Measurements from ENCODE around the gene IDH3G.
A peak's percentile ranks its signal among the peaks of the same experiment; 100 is the strongest.
"Not testable (repeated sequence)": the region's sequence is repeated elsewhere in the genome, so short reads cannot be mapped to it uniquely, and the experiment has no call there.

Gene IDH3G

GRCh38 chrX:153794018-153794896, at the start of gene IDH3G, which contains the start of gene SSR4:
TSS of gene IDH3G (minus strand) at chrX:153794375. CDS start at chrX:153794326, 49 bp downstream.
TSS of gene SSR4 (plus strand) at chrX:153794668. CDS start at chrX:153794688, 20 bp downstream.
- DNase-seq (ENCODE audit: low read depth in 1 of 2, low spot score in 1 of 2) = peak; percentile 77 to 88

- DNase-seq (ENCODE audit: low read depth in 1 of 2, low spot score in 1 of 2) = no peak
Observed at GRCh38 chrX:153836921-153837320, 42.7 kb upstream of the IDH3G start.

- DNase-seq (ENCODE audit: low read depth in 1 of 2, low spot score in 1 of 2) = no peak
Observed at GRCh38 chrX:153832728-153833127, 38.6 kb upstream of the IDH3G start.

- no peak for DNase-seq (ENCODE audit: low read depth in 1 of 2, low spot score in 1 of 2)
Observed at GRCh38 chrX:153831429-153832150, 37.4 kb upstream of the IDH3G start.

- DNase-seq (ENCODE audit: low read depth in 1 of 2, low spot score in 1 of 2) = no peak
Observed at GRCh38 chrX:153830640-153831428, 36.7 kb upstream of the IDH3G start.

GRCh38 chrX:153829799-153830639, 35.8 kb upstream of the IDH3G start, which contains the start of gene PDZD4:
TSS of gene PDZD4 (minus strand) at chrX:153830544. CDS start at chrX:153830298, 246 bp downstream.
- DNase-seq (ENCODE audit: low read depth in 1 of 2, low spot score in 1 of 2) = no peak

GRCh38 chrX:153829549-153829798, 35.3 kb upstream of the IDH3G start:
- no peak for DNase-seq (ENCODE audit: low read depth in 1 of 2, low spot score in 1 of 2)

GRCh38 chrX:153828723-153829548, 34.8 kb upstream of the IDH3G start:
- DNase-seq (ENCODE audit: low read depth in 1 of 2, low spot score in 1 of 2) = no peak

GRCh38 chrX:153828308-153828707, 34.1 kb upstream of the IDH3G start:
- DNase-seq (ENCODE audit: low read depth in 1 of 2, low spot score in 1 of 2) = no peak

GRCh38 chrX:153827903-153828302, 33.7 kb upstream of the IDH3G start:
- DNase-seq (ENCODE audit: low read depth in 1 of 2, low spot score in 1 of 2) = no peak

- no peak for DNase-seq (ENCODE audit: low read depth in 1 of 2, low spot score in 1 of 2)
Observed at GRCh38 chrX:153827016-153827415, 32.8 kb upstream of the IDH3G start.

- no peak for DNase-seq (ENCODE audit: low read depth in 1 of 2, low spot score in 1 of 2)
Observed at GRCh38 chrX:153825042-153825441, 30.9 kb upstream of the IDH3G start.

- DNase-seq (ENCODE audit: low read depth in 1 of 2, low spot score in 1 of 2) = no peak
Observed at GRCh38 chrX:153824348-153824747, 30.2 kb upstream of the IDH3G start.

GRCh38 chrX:153821066-153821465, 26.9 kb upstream of the IDH3G start:
- no peak for DNase-seq (ENCODE audit: low read depth in 1 of 2, low spot score in 1 of 2)

GRCh38 chrX:153820601-153821000, 26.4 kb upstream of the IDH3G start:
- DNase-seq (ENCODE audit: low read depth in 1 of 2, low spot score in 1 of 2) = no peak

GRCh38 chrX:153819384-153820040, 25.3 kb upstream of the IDH3G start:
- DNase-seq (ENCODE audit: low read depth in 1 of 2, low spot score in 1 of 2) = no peak

- peak in 1 of 2 donors; percentile 22 for DNase-seq (ENCODE audit: low read depth in 1 of 2, low spot score in 1 of 2)
Observed at GRCh38 chrX:153818571-153819383, 24.6 kb upstream of the IDH3G start.

GRCh38 chrX:153818064-153818463, 23.9 kb upstream of the IDH3G start:
- DNase-seq (ENCODE audit: low read depth in 1 of 2, low spot score in 1 of 2) = not testable (repeated sequence)

All from activated CD4-positive, alpha-beta T cell treated with anti-CD3 and anti-CD28 coated beads, Interleukin-2, amount 50 U/mL, for 24 hours (primary cell).